ENCODE data around the gene BOC. TPM values are rescaled to one million over a fixed set of nuclear protein-coding genes. Genes with fewer than 3 reads are reported as not detected.
A peak's percentile ranks its signal among the peaks of the same experiment; 100 is the strongest.

The BOC gene
- total and polyA plus RNA-seq, 5 experiments from 2014 or later: not detected

DNA sequence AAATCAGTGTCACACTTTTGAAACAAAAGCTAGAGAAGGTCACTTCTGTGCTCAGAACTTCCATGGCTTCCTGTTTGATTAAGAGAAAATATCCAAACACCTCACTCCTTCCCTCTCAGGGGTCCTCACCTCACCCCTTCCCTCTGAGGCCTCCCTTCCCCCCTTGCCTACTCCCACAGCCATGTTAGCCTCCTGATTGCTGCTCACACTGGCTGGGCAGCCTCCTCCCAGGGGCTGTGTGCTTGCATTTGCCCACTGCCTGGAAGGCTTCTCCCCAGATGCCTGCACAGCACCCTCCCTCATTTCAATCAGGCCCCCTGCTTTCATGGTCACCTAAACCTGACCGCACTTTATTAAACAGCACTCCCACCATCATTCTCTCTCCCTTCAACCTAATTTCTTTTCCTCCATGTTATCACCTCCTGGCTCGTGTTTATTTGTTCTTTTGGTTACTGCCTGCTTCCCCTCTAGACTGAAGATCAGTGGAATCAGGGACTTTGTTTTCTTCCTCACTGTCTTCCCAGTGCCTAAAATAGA is 10.4 kb downstream of the BOC start:
- Mint-ChIP-seq H3K4me3 (no peak overlapping the region), H3K4me1 (peaks cover 7 to 25% (median 16%) of the 10 kb centered on the region in 4 donors), H3K27me3 (peaks cover 8 to 30% (median 26%) of the 10 kb centered on the region in 5 donors), H3K27ac (no peak overlapping the region), H3K9me3 (no peaks in the 10 kb centered on the region), H3K36me3 (no peaks in the 10 kb centered on the region)
- DNase-seq: no peak
- ATAC-seq: no peak
- POLR2A ChIA-PET: no interaction called here

DNA sequence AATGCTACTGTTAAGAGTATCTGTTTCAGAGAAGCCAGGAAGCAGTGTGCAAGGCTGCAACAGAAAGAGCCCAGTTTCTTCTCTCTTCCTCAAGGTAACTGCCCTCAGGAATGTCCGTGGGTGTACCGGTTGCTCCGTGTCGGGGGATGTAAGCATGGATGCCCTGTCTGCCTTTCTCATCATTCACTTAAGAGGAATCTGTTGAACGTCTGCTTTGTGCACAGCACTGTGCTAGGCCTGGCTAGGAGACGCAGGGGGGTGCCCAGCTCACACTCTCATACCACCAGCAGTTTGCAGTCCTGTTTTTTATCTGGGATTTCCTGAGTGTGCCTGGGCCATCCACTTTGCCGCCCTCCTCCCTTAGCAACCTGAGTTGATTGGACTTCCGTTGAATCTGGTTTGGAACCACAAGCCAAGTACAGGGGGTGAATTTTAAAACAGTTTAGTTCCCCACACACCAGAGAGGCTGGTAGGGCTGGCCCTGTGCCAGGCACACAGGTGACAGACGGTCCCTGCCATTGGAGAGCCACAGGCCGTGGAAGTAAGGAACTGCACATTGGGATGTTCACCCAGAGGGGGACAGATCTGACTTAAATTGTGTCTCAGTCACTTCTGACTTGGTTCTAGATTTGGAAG is 11.2 kb downstream of the BOC start:
- Mint-ChIP-seq H3K4me1 (peaks cover 7 to 25% (median 16%) of the 10 kb centered on the region in 4 donors), H3K27me3 (peaks cover 8 to 30% (median 23%) of the 10 kb centered on the region in 5 donors), H3K9me3 (no peaks in the 10 kb centered on the region), H3K36me3 (no peaks in the 10 kb centered on the region), H3K27ac (no peak overlapping the region), H3K4me3 (no peak overlapping the region)
- no peak for DNase-seq
- no peak for ATAC-seq
- POLR2A ChIA-PET: no interaction called here

DNA sequence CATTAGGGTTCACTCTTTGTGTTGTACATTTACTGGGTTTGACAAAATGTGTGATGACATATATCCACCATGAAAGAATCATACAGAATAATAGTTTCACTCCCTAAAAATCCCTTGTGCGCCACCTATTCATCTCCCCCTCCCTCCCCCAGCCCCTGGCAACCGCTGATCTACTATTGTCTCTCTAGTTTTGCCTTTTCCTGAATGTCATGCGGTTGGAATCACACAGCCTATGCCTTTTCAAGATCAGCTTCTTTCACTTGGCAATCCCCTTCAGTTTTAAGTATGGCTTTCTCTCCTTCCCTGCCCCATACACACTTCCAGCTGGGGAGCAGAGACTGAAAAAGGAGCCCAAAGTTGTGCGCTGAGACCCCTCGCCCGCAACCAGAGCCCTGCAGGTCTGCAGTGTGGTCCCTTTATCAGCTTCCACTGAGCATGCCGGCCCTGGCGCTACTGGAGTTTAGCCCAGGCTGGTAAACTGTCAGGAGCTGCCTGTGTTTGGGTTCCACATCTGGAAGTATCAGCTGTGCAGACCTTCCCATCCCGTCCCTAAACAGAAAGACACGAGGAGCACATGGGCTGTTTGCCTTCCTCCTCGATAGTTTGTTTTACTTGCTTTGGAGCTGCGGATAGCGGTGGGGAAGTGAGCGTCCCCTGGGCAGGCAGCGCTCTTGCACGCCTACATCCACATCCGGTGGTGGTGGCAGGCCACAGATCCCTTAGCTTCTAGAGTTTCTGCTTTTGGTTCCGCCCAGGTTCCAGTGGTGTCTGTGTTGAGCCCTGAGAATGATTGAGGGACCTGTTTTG is 12.3 kb downstream of the BOC start:
- no peaks in the 10 kb centered on the region for H3K36me3 Mint-ChIP-seq
- H3K4me3 Mint-ChIP-seq: peak overlapping the region in 8 of 10 donors; percentile 1 to 48 (median 24)
- H3K9me3 Mint-ChIP-seq: no peaks in the 10 kb centered on the region
- POLR2A ChIA-PET: no interaction called here
- DNase-seq (no peak), ATAC-seq (peak in 1 of 2 donors; percentile 25)
- peak overlapping the region in 1 of 10 donors; percentile 45 for H3K27ac Mint-ChIP-seq
- H3K4me1 Mint-ChIP-seq: peaks cover 7 to 25% (median 16%) of the 10 kb centered on the region in 4 donors
- H3K27me3 Mint-ChIP-seq: peaks cover 8 to 26% (median 18%) of the 10 kb centered on the region in 5 donors

DNA sequence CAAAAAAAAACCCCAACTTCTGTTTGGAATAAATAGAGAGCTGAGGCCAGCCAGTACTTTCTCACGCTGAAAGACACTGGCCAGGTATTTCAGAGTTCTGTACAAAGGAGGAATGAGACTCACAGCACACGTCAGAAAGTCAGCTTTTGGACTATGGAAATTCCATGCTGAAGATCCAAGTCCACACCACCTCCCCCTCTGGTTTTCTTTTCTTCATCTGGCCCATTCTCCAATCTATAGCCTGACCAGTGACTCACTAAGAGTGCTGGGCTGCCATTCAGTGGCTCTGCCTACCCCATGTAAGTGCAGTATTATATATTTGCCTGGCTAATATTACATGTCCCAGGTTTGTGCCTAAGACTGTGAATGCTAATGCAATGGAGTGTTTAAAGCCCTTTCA is 13.9 kb downstream of the BOC start:
- H3K27me3 Mint-ChIP-seq: peaks cover 5 to 24% (median 18%) of the 10 kb centered on the region in 5 donors
- peaks cover 7 to 25% (median 16%) of the 10 kb centered on the region in 4 donors for H3K4me1 Mint-ChIP-seq
- DNase-seq (no peak), ATAC-seq (no peak)
- H3K36me3 Mint-ChIP-seq: no peaks in the 10 kb centered on the region
- H3K4me3 Mint-ChIP-seq: no peak overlapping the region
- H3K9me3 Mint-ChIP-seq: no peaks in the 10 kb centered on the region
- H3K27ac Mint-ChIP-seq: peak overlapping the region in 1 of 10 donors; percentile 19
- POLR2A ChIA-PET: no interaction called here

DNA sequence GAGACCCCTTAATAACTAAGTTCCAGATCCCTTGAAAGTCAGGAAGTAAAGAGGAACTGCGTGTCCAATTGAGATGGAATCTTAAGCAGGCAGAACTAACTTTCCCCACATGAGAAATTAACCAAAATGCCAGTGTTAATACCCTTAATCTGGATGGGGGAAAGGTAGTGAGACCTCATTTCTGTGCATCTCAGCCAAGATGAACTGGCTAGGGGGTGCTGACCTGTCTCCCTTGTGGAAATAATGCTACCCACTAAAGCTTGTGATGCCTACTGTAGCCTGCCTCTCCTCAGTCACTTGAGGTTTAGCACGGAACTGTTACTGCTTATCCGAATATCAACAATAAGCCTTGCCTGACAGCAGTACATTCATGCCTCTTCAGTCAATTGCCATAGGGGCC is 15.1 kb downstream of the BOC start:
- H3K27me3 Mint-ChIP-seq: peaks cover 0 to 15% (median 7%) of the 10 kb centered on the region in 5 donors
- H3K36me3 Mint-ChIP-seq: no peaks in the 10 kb centered on the region
- DNase-seq (no peak), ATAC-seq (no peak)
- no peak overlapping the region for H3K4me3 Mint-ChIP-seq
- no peak overlapping the region for H3K27ac Mint-ChIP-seq
- H3K4me1 Mint-ChIP-seq: peaks cover 7 to 25% (median 16%) of the 10 kb centered on the region in 4 donors
- H3K9me3 Mint-ChIP-seq: no peaks in the 10 kb centered on the region
- POLR2A ChIA-PET: no interaction called here

DNA sequence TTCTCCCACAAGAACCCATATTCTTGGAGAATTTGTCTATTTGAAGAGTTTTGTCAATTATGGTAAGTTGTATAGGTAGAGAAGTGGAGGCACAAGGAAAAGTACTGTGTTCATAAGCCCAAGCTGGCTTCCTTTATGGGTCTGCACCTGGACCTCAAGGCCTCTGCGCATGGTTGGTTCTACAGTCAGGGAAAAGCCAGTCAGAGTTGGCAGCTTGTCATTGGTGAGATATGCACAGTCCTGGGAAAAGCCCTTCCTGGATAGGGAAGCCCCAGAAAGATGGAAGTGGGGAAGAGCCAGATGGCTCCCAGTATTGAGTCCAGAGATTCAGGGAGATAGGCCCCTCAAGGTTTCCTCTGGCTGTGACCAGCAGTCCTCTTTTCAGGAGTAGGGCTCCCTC is 15.8 kb downstream of the BOC start:
- peaks cover 7 to 23% (median 16%) of the 10 kb centered on the region in 4 donors for H3K4me1 Mint-ChIP-seq
- no peak for DNase-seq
- no peaks in the 10 kb centered on the region for H3K36me3 Mint-ChIP-seq
- POLR2A ChIA-PET: no interaction called here
- peaks cover 0 to 13% (median under 1%) of the 10 kb centered on the region in 5 donors for H3K27me3 Mint-ChIP-seq
- no peak overlapping the region for H3K4me3 Mint-ChIP-seq
- no peak for ATAC-seq
- no peaks in the 10 kb centered on the region for H3K9me3 Mint-ChIP-seq
- H3K27ac Mint-ChIP-seq: no peak overlapping the region

DNA sequence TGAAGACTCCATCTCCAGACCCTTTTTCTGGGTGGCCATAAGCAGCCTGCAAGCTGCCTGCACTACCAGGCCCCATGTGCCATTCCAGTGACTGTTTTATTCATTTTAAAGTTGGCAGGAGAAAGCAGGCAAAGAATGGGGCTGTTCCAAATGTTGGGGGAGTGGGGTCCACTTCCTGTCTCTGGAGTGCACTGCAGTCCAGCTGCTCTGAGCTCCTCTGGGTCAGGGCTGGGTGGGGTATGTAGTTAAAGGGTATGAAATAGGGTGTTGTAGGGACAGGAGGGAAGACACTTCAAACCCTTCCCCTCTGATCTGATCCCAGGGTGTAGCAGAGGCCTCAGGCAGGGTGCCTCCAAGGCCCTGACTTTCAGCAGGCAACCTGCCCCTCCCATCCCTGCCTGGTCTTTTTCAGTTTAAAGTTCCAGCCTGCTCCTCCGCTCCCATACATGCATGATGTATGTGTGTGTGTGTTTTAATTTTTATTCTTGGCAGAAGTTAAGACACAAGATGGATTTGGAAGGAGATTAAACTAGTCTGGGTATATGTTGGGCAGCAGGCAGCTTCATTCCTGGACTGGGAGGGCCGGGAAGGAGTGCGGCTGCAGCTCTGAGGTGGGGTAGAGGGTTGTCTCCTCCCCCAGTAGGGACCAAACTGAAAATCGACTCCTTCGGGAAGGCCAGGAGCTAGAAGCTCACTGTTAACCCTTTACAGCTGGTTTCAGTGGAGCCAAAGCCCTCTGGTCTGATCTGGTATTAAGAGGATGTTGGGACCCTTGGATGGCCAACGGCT is 17.3 kb downstream of the BOC start:
- Mint-ChIP-seq H3K4me1 (peaks cover 4 to 8% (median 6%) of the 10 kb centered on the region in 4 donors), H3K27me3 (peaks cover 0 to 5% (median 0%) of the 10 kb centered on the region in 5 donors), H3K36me3 (no peaks in the 10 kb centered on the region), H3K9me3 (no peaks in the 10 kb centered on the region), H3K4me3 (no peak overlapping the region), H3K27ac (no peak overlapping the region)
- ATAC-seq (no peak), DNase-seq (no peak)
- POLR2A ChIA-PET: no interaction called here

DNA sequence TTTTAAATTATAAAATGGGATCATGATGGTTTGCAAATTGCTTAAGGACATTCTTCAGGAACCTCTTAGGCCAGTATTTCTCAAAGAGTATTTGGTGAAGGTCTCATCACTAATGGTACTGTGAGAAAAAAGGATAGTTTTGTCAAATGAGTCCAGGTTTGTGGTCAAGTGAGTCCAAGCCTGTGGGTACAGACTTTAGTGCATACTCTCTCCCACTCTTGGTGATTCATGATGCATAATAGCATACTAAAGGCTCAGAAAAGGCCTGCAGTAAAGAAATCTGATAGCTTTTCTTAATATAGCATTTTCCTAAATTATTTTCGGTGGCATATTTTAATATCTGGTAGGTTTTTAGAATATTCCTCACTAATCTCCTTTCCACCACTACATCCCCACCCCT is 20.0 kb downstream of the BOC start:
- POLR2A ChIA-PET: no interaction called here
- Mint-ChIP-seq H3K27ac (no peak overlapping the region), H3K4me1 (no peaks in the 10 kb centered on the region), H3K36me3 (no peaks in the 10 kb centered on the region), H3K4me3 (no peak overlapping the region), H3K27me3 (peaks cover 0 to 1% (median 0%) of the 10 kb centered on the region in 5 donors), H3K9me3 (no peaks in the 10 kb centered on the region)
- DNase-seq (no peak), ATAC-seq (no peak)

DNA sequence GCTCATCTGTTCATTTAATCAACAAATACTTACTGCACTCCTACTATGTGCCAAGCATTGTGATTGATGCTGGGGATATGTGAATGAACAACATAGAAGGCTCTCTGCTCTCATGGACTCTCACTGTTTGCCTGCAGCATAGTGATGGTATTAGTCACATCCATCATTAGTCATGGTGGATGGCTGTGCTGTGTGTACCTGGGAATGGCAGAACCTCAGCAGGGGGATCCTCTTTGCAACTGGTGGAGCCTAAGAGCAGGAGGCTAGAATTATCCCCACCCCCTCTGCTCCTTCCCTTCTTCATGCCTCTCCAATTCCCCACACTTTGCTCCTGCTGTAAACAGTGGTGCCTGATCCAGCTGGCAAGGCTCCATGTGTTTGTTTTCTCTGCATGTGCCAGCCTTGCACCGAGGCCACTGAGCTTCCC is 20.5 kb downstream of the BOC start:
- Mint-ChIP-seq H3K27me3 (peaks cover 0 to 1% (median 0%) of the 10 kb centered on the region in 5 donors), H3K4me1 (no peaks in the 10 kb centered on the region), H3K4me3 (no peak overlapping the region), H3K27ac (no peak overlapping the region), H3K36me3 (no peaks in the 10 kb centered on the region), H3K9me3 (no peaks in the 10 kb centered on the region)
- DNase-seq: no peak
- ATAC-seq: no peak
- POLR2A ChIA-PET: no interaction called here

DNA sequence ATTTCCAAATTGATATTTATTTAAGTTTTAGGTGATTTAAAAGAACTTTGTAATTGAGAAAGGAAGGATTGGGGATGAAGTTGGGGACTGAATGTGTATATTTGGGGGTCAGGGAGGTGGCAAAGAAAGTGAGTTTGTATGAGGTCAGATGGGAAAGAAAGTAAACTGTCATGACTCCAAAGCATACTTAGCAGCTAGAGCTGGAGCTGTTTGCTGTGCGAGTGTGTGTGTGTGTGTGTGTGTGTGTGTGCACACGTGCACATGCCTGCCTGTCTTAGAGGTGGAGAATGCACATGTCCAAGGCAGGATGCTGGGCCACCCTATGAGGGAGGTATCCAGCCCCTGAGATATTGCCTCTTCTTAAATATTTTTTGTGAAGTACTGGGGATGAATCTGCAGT is 21.0 kb downstream of the BOC start:
- H3K27me3 Mint-ChIP-seq: peaks cover 0 to 1% (median 0%) of the 10 kb centered on the region in 5 donors
- no peak overlapping the region for H3K4me3 Mint-ChIP-seq
- DNase-seq (no peak), ATAC-seq (no peak)
- POLR2A ChIA-PET: no interaction called here
- H3K9me3 Mint-ChIP-seq: no peaks in the 10 kb centered on the region
- H3K27ac Mint-ChIP-seq: no peak overlapping the region
- H3K36me3 Mint-ChIP-seq: no peaks in the 10 kb centered on the region
- H3K4me1 Mint-ChIP-seq: no peaks in the 10 kb centered on the region

DNA sequence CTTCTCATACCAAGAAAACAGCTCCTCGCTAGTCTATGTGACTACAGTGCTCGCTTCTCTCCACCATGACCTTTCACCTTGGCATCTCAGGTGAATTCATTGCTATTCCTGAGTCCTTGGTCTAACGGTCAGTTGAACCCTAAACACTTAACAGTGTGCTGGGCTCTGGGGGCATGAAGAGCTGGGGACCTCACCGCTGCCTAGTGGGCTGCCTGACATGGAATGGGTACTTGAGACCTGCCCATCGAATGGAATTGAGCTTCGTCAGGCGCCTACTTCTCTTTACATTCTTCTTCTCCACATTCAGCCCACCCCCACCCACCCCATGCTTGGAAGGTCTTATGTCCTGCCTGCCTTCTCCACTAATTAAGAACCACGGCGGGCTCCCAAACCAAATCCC is 22.1 kb downstream of the BOC start:
- POLR2A ChIA-PET: no interaction called here
- H3K27ac Mint-ChIP-seq: no peak overlapping the region
- H3K4me3 Mint-ChIP-seq: no peak overlapping the region
- H3K4me1 Mint-ChIP-seq: no peaks in the 10 kb centered on the region
- H3K9me3 Mint-ChIP-seq: no peaks in the 10 kb centered on the region
- DNase-seq (no peak), ATAC-seq (no peak)
- H3K36me3 Mint-ChIP-seq: no peaks in the 10 kb centered on the region
- peaks cover 0 to 6% (median 0%) of the 10 kb centered on the region in 5 donors for H3K27me3 Mint-ChIP-seq

DNA sequence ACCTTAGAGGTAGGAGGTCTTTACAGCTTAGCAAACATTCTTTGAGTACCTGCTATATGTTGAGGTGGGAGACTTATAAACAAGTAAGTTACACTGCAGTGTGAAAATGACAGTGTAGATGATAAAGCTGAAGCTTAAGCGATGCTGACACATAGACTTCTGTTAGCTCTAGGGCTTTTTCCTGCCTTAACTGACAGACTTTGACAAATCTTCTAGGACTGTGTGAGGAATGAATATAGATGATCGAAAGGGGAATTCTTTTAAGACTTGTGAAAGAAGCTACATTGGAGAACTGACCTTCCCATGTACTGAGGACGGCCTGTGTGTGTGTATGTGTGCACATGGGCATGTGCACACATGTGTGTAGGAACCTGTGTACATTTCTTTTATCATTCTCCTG is 22.7 kb downstream of the BOC start:
- H3K27me3 Mint-ChIP-seq: peaks cover 0 to 6% (median 0%) of the 10 kb centered on the region in 5 donors
- POLR2A ChIA-PET: no interaction called here
- no peak overlapping the region for H3K4me3 Mint-ChIP-seq
- DNase-seq (no peak), ATAC-seq (no peak)
- H3K36me3 Mint-ChIP-seq: no peaks in the 10 kb centered on the region
- no peak overlapping the region for H3K27ac Mint-ChIP-seq
- H3K4me1 Mint-ChIP-seq: no peaks in the 10 kb centered on the region
- H3K9me3 Mint-ChIP-seq: no peaks in the 10 kb centered on the region
